Activated CD8-positive, alpha-beta memory T cell treated with anti-CD3 and anti-CD28 coated beads, Interleukin-2, amount 10 ng/mL, durations not matched to agents 7 days and 5 days (primary cell): ENCODE data around the gene PPP1R3A. TPM values are rescaled to one million over a fixed set of nuclear protein-coding genes. Genes with fewer than 3 reads are reported as not detected.

Source experiments
- ATAC-seq: fragments of 150-1000 bp; cut with Tn5 transposase; one replicate; pipeline ENCODE4 v1.10.0; 2021; ENCODE audit warnings: moderate library complexity
- CTCF ChIA-PET: fragments of 350-600 bp; sonication (Branson Sonifier 250); formaldehyde crosslinking; loops from one replicate; lab custom pipeline; 2021; ENCODE audit warnings: antibody characterized with exemption; lab: Charles Lee
- DNase-seq: peaks from one replicate; pipeline ENCODE4 v3.0.0-alpha.2; 2020
- H3K27ac Mint-ChIP-seq: one replicate; pipeline ENCODE4 v1.8.0; 2021; ENCODE audit warnings: mild to moderate bottlenecking, mixed read lengths
- H3K27me3 Mint-ChIP-seq: one replicate; pipeline ENCODE4 v1.8.0; 2021; ENCODE audit warnings: mixed read lengths
- H3K36me3 Mint-ChIP-seq: one replicate; pipeline ENCODE4 v1.8.0; 2021; ENCODE audit warnings: mild to moderate bottlenecking, mixed read lengths
- H3K4me1 Mint-ChIP-seq: one replicate; pipeline ENCODE4 v1.8.0; 2021; ENCODE audit warnings: mixed read lengths
- H3K4me3 Mint-ChIP-seq: one replicate; pipeline ENCODE4 v1.8.0; 2021; ENCODE audit warnings: mild to moderate bottlenecking, moderate library complexity, mixed read lengths
- H3K9me3 Mint-ChIP-seq: one replicate; pipeline ENCODE4 v1.8.0; 2022; ENCODE audit warnings: low read depth, mixed read lengths
- total RNA-seq, 2 experiments: library from RNA; stranded (reverse); gene quantifications; one replicate each; pipeline ENCODE4 v1.2.3, GENCODE V29; 2021

Gene PPP1R3A
- total RNA-seq, 2 experiments from 2014 or later: not detected

- Mint-ChIP-seq H3K36me3 (no peaks in the 10 kb centered on the region), H3K27me3 (no peaks in the 10 kb centered on the region), H3K4me3 (no peak overlapping the region), H3K9me3 (no peaks in the 10 kb centered on the region), H3K27ac (no peak overlapping the region), H3K4me1 (no peaks in the 10 kb centered on the region)
- ATAC-seq (no peak), DNase-seq (no peak)
- CTCF ChIA-PET: no interaction called here
Observed at GRCh38 chr7:113915956-113916355, 2.9 kb downstream of the PPP1R3A start.

DNA sequence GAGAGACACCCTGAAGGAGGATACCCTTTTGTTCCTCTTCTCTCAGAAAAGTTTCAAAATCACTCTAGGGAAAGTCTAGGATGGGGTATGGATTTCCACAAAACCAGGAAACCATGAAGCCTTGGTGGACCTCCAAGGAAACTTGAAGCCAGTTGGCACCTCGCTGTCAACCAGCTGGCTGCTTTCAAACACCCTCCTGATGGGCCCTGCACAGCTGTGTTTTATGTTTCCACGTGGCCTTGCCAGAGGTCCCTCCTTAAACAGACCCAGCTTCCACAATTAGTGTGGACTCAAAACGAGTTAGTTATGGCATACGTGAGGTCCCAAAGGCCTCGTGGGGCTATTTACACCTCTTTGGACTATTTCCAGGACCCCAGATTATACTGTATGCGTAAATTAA, 5.9 kb downstream of the PPP1R3A start:
- no peaks in the 10 kb centered on the region for H3K9me3 Mint-ChIP-seq
- CTCF ChIA-PET: no interaction called here
- no peaks in the 10 kb centered on the region for H3K27me3 Mint-ChIP-seq
- no peaks in the 10 kb centered on the region for H3K4me1 Mint-ChIP-seq
- H3K36me3 Mint-ChIP-seq: no peaks in the 10 kb centered on the region
- H3K4me3 Mint-ChIP-seq: no peak overlapping the region
- H3K27ac Mint-ChIP-seq: no peak overlapping the region
- ATAC-seq (no peak), DNase-seq (no peak)

- H3K27ac Mint-ChIP-seq: no peak overlapping the region
- CTCF ChIA-PET: no interaction called here
- H3K9me3 Mint-ChIP-seq: no peaks in the 10 kb centered on the region
- no peaks in the 10 kb centered on the region for H3K27me3 Mint-ChIP-seq
- ATAC-seq (no peak), DNase-seq (no peak)
- H3K36me3 Mint-ChIP-seq: no peaks in the 10 kb centered on the region
- no peak overlapping the region for H3K4me3 Mint-ChIP-seq
- H3K4me1 Mint-ChIP-seq: no peaks in the 10 kb centered on the region
Observed at GRCh38 chr7:113907617-113908016, 11.2 kb downstream of the PPP1R3A start.

- H3K4me1 Mint-ChIP-seq: no peaks in the 10 kb centered on the region
- CTCF ChIA-PET: no interaction called here
- no peak for DNase-seq
- no peaks in the 10 kb centered on the region for H3K36me3 Mint-ChIP-seq
- ATAC-seq: no peak
- H3K27me3 Mint-ChIP-seq: no peaks in the 10 kb centered on the region
- H3K4me3 Mint-ChIP-seq: no peak overlapping the region
- H3K9me3 Mint-ChIP-seq: no peaks in the 10 kb centered on the region
- no peak overlapping the region for H3K27ac Mint-ChIP-seq
Observed at GRCh38 chr7:113904521-113904920, 14.3 kb downstream of the PPP1R3A start.

DNA sequence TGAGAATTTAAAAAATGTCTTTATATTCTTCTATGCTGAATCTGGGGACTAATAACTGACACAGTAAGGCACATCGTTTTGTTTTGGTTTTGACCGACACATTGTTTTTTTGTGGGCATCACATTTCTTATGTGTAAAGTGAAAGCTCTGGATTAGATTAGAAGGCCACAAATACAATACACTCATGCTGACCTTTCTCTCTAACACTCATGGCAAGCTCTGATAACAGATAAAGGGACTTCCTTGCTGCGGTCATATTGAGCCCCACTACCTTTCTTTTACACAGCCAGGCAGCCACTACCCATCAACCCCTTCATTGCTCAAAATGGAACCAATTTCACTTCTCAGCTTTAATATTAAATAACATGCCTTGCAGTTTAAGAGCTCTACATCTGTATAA, 26.0 kb downstream of the PPP1R3A start:
- DNase-seq: no peak
- CTCF ChIA-PET: no interaction called here
- ATAC-seq: no peak
- H3K9me3 Mint-ChIP-seq: no peaks in the 10 kb centered on the region
- no peaks in the 10 kb centered on the region for H3K36me3 Mint-ChIP-seq
- H3K27me3 Mint-ChIP-seq: no peaks in the 10 kb centered on the region
- no peak overlapping the region for H3K27ac Mint-ChIP-seq
- no peak overlapping the region for H3K4me3 Mint-ChIP-seq
- no peaks in the 10 kb centered on the region for H3K4me1 Mint-ChIP-seq

GRCh38 chr7:113891828-113892227, 27.0 kb downstream of the PPP1R3A start:
- Mint-ChIP-seq H3K4me1 (no peaks in the 10 kb centered on the region), H3K9me3 (no peaks in the 10 kb centered on the region), H3K27me3 (no peaks in the 10 kb centered on the region), H3K4me3 (no peak overlapping the region), H3K27ac (no peak overlapping the region), H3K36me3 (no peaks in the 10 kb centered on the region)
- DNase-seq (no peak), ATAC-seq (no peak)
- CTCF ChIA-PET: no interaction called here

- ATAC-seq (no peak), DNase-seq (no peak)
- CTCF ChIA-PET: no interaction called here
- Mint-ChIP-seq H3K4me1 (no peaks in the 10 kb centered on the region), H3K4me3 (no peak overlapping the region), H3K27ac (no peak overlapping the region), H3K9me3 (no peaks in the 10 kb centered on the region), H3K36me3 (no peaks in the 10 kb centered on the region), H3K27me3 (no peaks in the 10 kb centered on the region)
Observed at GRCh38 chr7:113891031-113891350, 27.8 kb downstream of the PPP1R3A start.

DNA sequence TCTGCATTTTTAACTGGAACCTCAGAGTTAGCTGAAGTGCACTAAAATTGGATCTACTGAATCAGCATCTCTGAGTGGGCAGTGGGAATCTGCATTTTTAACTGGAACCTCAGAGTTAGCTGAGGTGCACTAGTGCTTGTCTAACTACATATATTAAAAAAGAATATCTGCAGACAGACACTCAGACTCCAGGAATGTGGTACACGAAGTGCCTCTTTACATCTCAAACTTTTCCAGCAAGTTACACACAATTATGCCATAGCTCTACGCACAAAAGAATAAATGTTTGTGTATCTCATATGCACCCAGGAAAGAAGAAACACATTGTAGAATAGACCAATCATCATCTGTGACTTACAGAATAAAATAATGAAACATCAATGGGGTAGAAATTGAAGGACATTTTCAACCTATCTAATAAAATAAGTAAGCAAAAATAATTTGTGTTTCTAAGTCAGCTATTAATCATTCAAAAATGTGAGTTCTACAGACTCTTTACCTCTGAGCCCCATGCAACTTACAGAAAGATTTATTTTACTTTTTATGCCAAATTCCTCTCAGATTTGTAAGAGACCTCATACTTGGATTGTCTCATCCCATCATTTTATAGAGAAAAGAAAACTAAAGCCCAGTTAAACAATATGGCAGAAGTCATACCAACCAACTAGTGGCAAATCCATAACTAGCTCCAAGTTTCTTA, 28.3 kb downstream of the PPP1R3A start:
- CTCF ChIA-PET: no interaction called here
- no peak overlapping the region for H3K4me3 Mint-ChIP-seq
- no peaks in the 10 kb centered on the region for H3K9me3 Mint-ChIP-seq
- no peaks in the 10 kb centered on the region for H3K4me1 Mint-ChIP-seq
- ATAC-seq (no peak), DNase-seq (no peak)
- H3K36me3 Mint-ChIP-seq: no peaks in the 10 kb centered on the region
- H3K27me3 Mint-ChIP-seq: no peaks in the 10 kb centered on the region
- H3K27ac Mint-ChIP-seq: no peak overlapping the region

DNA sequence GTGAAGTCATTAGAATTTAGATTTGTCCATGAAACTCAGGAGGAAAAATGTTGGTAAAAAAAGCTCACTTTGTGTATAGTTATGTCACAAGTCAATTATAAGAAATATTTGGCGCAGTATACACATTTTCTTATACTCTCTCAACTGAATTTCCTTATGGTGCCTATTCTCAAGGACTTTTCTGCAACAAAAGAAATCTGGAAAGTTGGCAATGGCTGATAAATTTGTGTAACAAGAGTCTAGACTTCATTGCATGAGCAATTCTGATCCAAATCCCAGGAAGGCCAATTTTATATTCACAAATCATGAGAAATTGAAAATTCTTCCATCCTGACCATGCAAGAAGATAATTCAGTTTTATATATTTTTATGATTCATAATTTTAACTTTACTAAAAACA, 35.7 kb downstream of the PPP1R3A start:
- CTCF ChIA-PET: no interaction called here
- ATAC-seq (no peak), DNase-seq (no peak)
- Mint-ChIP-seq H3K27ac (no peak overlapping the region), H3K4me3 (no peak overlapping the region), H3K4me1 (no peaks in the 10 kb centered on the region), H3K9me3 (peaks cover 2% of the 10 kb centered on the region), H3K27me3 (no peaks in the 10 kb centered on the region), H3K36me3 (no peaks in the 10 kb centered on the region)

GRCh38 chr7:113880559-113880958, 38.2 kb downstream of the PPP1R3A start:
- no peak overlapping the region for H3K27ac Mint-ChIP-seq

DNA sequence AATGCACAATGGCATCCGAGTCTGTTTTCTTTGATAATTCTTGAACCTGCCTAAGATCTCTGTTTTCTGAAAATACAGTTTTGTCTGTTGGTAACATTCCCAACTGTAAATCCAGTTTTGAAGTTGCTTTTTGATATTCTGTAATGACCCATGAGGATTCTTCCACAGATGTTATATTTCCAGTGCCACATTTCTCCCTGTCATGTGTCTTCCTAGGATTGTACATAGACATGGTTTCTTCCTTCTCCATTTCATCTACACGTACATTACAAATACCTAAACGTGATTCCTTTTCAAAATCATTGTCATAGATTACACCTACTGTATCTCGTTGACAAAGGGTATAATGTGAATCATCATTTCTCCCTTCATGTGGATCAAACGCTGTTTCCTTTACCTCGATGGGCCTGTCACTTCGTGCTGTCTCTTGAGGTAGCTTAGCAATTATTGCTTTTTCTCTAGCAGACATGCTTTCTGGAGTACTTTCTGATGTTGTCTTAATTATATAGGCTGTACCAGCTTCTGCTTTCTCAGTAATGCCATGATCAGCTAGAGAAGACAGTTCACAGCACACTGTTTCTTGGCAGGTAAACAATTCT, 40.3 kb downstream of the PPP1R3A start:
- Mint-ChIP-seq H3K36me3 (no peaks in the 10 kb centered on the region), H3K9me3 (no peaks in the 10 kb centered on the region), H3K4me3 (no peak overlapping the region), H3K4me1 (no peaks in the 10 kb centered on the region), H3K27me3 (no peaks in the 10 kb centered on the region), H3K27ac (no peak overlapping the region)
- DNase-seq (no peak), ATAC-seq (no peak)
- CTCF ChIA-PET: no interaction called here

More at GRCh38 chr7:113880559-113880958, 38.2 kb downstream of the PPP1R3A start:
- no peaks in the 10 kb centered on the region for H3K27me3 Mint-ChIP-seq
- no peaks in the 10 kb centered on the region for H3K4me1 Mint-ChIP-seq
- ATAC-seq: no peak
- peaks cover 2% of the 10 kb centered on the region for H3K9me3 Mint-ChIP-seq
- CTCF ChIA-PET: no interaction called here
- DNase-seq: no peak
- no peaks in the 10 kb centered on the region for H3K36me3 Mint-ChIP-seq
- H3K4me3 Mint-ChIP-seq: no peak overlapping the region

- ATAC-seq (no peak), DNase-seq (no peak)
- CTCF ChIA-PET: no interaction called here
- Mint-ChIP-seq H3K4me1 (no peaks in the 10 kb centered on the region), H3K27me3 (no peaks in the 10 kb centered on the region), H3K9me3 (no peaks in the 10 kb centered on the region), H3K4me3 (no peak overlapping the region), H3K36me3 (no peaks in the 10 kb centered on the region), H3K27ac (no peak overlapping the region)
Observed at GRCh38 chr7:113875224-113875623, 43.6 kb downstream of the PPP1R3A start.

- ATAC-seq: no peak
- Mint-ChIP-seq H3K4me3 (no peak overlapping the region), H3K4me1 (no peaks in the 10 kb centered on the region), H3K9me3 (no peaks in the 10 kb centered on the region), H3K36me3 (no peaks in the 10 kb centered on the region), H3K27me3 (no peaks in the 10 kb centered on the region), H3K27ac (no peak overlapping the region)
- CTCF ChIA-PET: no interaction called here
- no peak for DNase-seq
Observed at GRCh38 chr7:113873554-113874151, 45.2 kb downstream of the PPP1R3A start.

GRCh38 chr7:113872981-113873380, 45.8 kb downstream of the PPP1R3A start:
- ATAC-seq (no peak), DNase-seq (no peak)
- no peaks in the 10 kb centered on the region for H3K9me3 Mint-ChIP-seq
- no peak overlapping the region for H3K4me3 Mint-ChIP-seq
- H3K36me3 Mint-ChIP-seq: no peaks in the 10 kb centered on the region
- no peaks in the 10 kb centered on the region for H3K4me1 Mint-ChIP-seq
- CTCF ChIA-PET: no interaction called here
- H3K27ac Mint-ChIP-seq: no peak overlapping the region
- no peaks in the 10 kb centered on the region for H3K27me3 Mint-ChIP-seq
